ENCODE data around the gene MUC13. TPM values are rescaled to one million over a fixed set of nuclear protein-coding genes. Genes with fewer than 3 reads are reported as not detected.
A peak's percentile ranks its signal among the peaks of the same experiment; 100 is the strongest.

The MUC13 gene
- total RNA-seq, 1 donor, result not detected

- no peak for TF ChIP-seq CTCF (IDR thresholded peaks at IDR 0.05; ENCODE audit: extremely low read depth, low read depth, low read length)
- DNase-seq (ENCODE audit: insufficient read length, low spot score, missing footprints), result no peak
- Histone ChIP-seq H3K4me1 (ENCODE audit: insufficient read depth, low read length) (peaks cover 11% of the 10 kb centered on the region), H3K27ac (ENCODE audit: low read depth, low read length) (peak overlapping the region; percentile 72), H2AFZ (ENCODE audit: low read length) (peak overlapping the region; percentile 1), H3K27me3 (ENCODE audit: insufficient read depth, low read length) (no peaks in the 10 kb centered on the region), H3K79me2 (ENCODE audit: insufficient read depth, low read length) (no peaks in the 10 kb centered on the region), H4K20me1 (ENCODE audit: insufficient read depth, low read length) (no peaks in the 10 kb centered on the region), H3K9me3 (ENCODE audit: low read depth, low read length) (no peaks in the 10 kb centered on the region), H3K4me3 (ENCODE audit: insufficient read depth, low read length) (no peak overlapping the region), H3K4me2 (ENCODE audit: insufficient read depth, low read length) (no peak overlapping the region), H3K36me3 (ENCODE audit: insufficient read depth, low read length) (no peaks in the 10 kb centered on the region)
Measured at GRCh38 chr3:124951511-124952281, 17.1 kb upstream of the MUC13 start.

- H3K4me3 ChIP-seq (ENCODE audit: insufficient read depth, low read length), result no peak overlapping the region
- no peak overlapping the region for H2AFZ ChIP-seq (ENCODE audit: low read length)
- H3K4me2 ChIP-seq (ENCODE audit: insufficient read depth, low read length), result no peak overlapping the region
- no peaks in the 10 kb centered on the region for H3K79me2 ChIP-seq (ENCODE audit: insufficient read depth, low read length)
- no peaks in the 10 kb centered on the region for H3K27me3 ChIP-seq (ENCODE audit: insufficient read depth, low read length)
- H3K27ac ChIP-seq (ENCODE audit: low read depth, low read length), result no peak overlapping the region
- DNase-seq (ENCODE audit: insufficient read length, low spot score, missing footprints), result no peak
- no peaks in the 10 kb centered on the region for H3K36me3 ChIP-seq (ENCODE audit: insufficient read depth, low read length)
- H4K20me1 ChIP-seq (ENCODE audit: insufficient read depth, low read length), result no peaks in the 10 kb centered on the region
- H3K4me1 ChIP-seq (ENCODE audit: insufficient read depth, low read length), result peaks cover 11% of the 10 kb centered on the region
- no peaks in the 10 kb centered on the region for H3K9me3 ChIP-seq (ENCODE audit: low read depth, low read length)
- TF ChIP-seq CTCF (IDR thresholded peaks at IDR 0.05; ENCODE audit: extremely low read depth, low read depth, low read length), result no peak
Measured at GRCh38 chr3:124950026-124950425, 15.5 kb upstream of the MUC13 start.

GRCh38 chr3:124942613-124943012 is 8.1 kb upstream of the MUC13 start:
- H3K4me2 ChIP-seq (ENCODE audit: insufficient read depth, low read length), result no peak overlapping the region
- no peaks in the 10 kb centered on the region for H4K20me1 ChIP-seq (ENCODE audit: insufficient read depth, low read length)
- H2AFZ ChIP-seq (ENCODE audit: low read length), result no peak overlapping the region
- no peaks in the 10 kb centered on the region for H3K36me3 ChIP-seq (ENCODE audit: insufficient read depth, low read length)
- no peaks in the 10 kb centered on the region for H3K9me3 ChIP-seq (ENCODE audit: low read depth, low read length)
- no peak overlapping the region for H3K4me3 ChIP-seq (ENCODE audit: insufficient read depth, low read length)
- no peaks in the 10 kb centered on the region for H3K79me2 ChIP-seq (ENCODE audit: insufficient read depth, low read length)
- no peak for TF ChIP-seq CTCF (IDR thresholded peaks at IDR 0.05; ENCODE audit: extremely low read depth, low read depth, low read length)
- H3K27me3 ChIP-seq (ENCODE audit: insufficient read depth, low read length), result no peaks in the 10 kb centered on the region
- no peak overlapping the region for H3K27ac ChIP-seq (ENCODE audit: low read depth, low read length)
- no peaks in the 10 kb centered on the region for H3K4me1 ChIP-seq (ENCODE audit: insufficient read depth, low read length)
- DNase-seq (ENCODE audit: insufficient read length, low spot score, missing footprints), result no peak

- no peak for DNase-seq (ENCODE audit: insufficient read length, low spot score, missing footprints)
- Histone ChIP-seq H2AFZ (ENCODE audit: low read length) (no peak overlapping the region), H3K27ac (ENCODE audit: low read depth, low read length) (no peak overlapping the region), H3K9me3 (ENCODE audit: low read depth, low read length) (no peaks in the 10 kb centered on the region), H3K27me3 (ENCODE audit: insufficient read depth, low read length) (no peaks in the 10 kb centered on the region), H3K4me2 (ENCODE audit: insufficient read depth, low read length) (no peak overlapping the region), H3K4me1 (ENCODE audit: insufficient read depth, low read length) (no peaks in the 10 kb centered on the region), H4K20me1 (ENCODE audit: insufficient read depth, low read length) (no peaks in the 10 kb centered on the region), H3K36me3 (ENCODE audit: insufficient read depth, low read length) (no peaks in the 10 kb centered on the region), H3K4me3 (ENCODE audit: insufficient read depth, low read length) (no peak overlapping the region), H3K79me2 (ENCODE audit: insufficient read depth, low read length) (no peaks in the 10 kb centered on the region)
- TF ChIP-seq CTCF (IDR thresholded peaks at IDR 0.05; ENCODE audit: extremely low read depth, low read depth, low read length), result no peak
Measured at GRCh38 chr3:124941771-124942170, 7.2 kb upstream of the MUC13 start.
